Endothelial cell (in vitro differentiated cells): ENCODE results near the gene NYAP1. TPM values are rescaled to one million over a fixed set of nuclear protein-coding genes. Genes with fewer than 3 reads are reported as not detected.

ENCODE experiments used
- DNase-seq: peaks from one replicate; pipeline ENCODE4 v3.0.0; 2021; ENCODE audit warnings: low spot score
- H3K27ac Mint-ChIP-seq: one replicate; pipeline ENCODE4 v1.8.0; 2021; ENCODE audit warnings: mixed read lengths, inconsistent platforms; ENCODE audit not compliant: unreplicated experiment
- H3K27me3 Mint-ChIP-seq: one replicate; pipeline ENCODE4 v1.8.0; 2021; ENCODE audit warnings: mild to moderate bottlenecking, moderate library complexity, mixed read lengths, inconsistent platforms; ENCODE audit not compliant: unreplicated experiment
- H3K36me3 Mint-ChIP-seq: one replicate; pipeline ENCODE4 v1.8.0; 2021; ENCODE audit warnings: mild to moderate bottlenecking, low read depth, mixed read lengths, inconsistent platforms; ENCODE audit not compliant: unreplicated experiment
- H3K4me1 Mint-ChIP-seq: one replicate; pipeline ENCODE4 v1.8.0; 2021; ENCODE audit warnings: mild to moderate bottlenecking, mixed read lengths, inconsistent platforms; ENCODE audit not compliant: unreplicated experiment
- H3K4me3 Mint-ChIP-seq: one replicate; pipeline ENCODE4 v1.8.0; 2021; ENCODE audit warnings: mild to moderate bottlenecking, mixed read lengths, inconsistent platforms; ENCODE audit not compliant: unreplicated experiment
- H3K9me3 Mint-ChIP-seq: one replicate; pipeline ENCODE4 v1.8.0; 2021; ENCODE audit warnings: mixed read lengths, inconsistent platforms; ENCODE audit not compliant: unreplicated experiment
- total RNA-seq: library from RNA; stranded (reverse); fragmentation: NEBNext Ultra II Directional; extraction: Animal tissue kit (Norgen Biotek cat#: 25700); gene quantifications from one replicate; pipeline ENCODE4 v1.2.1, GENCODE V29; 2021; ENCODE audit not compliant: unreplicated experiment
- TF ChIP-seq, protein P1 (sequence below): fragments of 200-600 bp; sonication (generic); IDR thresholded peaks from one replicate; pipeline ENCODE4 v1.5.0; 2021; ENCODE audit warnings: antibody characterized with exemption; ENCODE audit not compliant: unreplicated experiment

The NYAP1 gene
- total RNA-seq, 1 donor from 2014 or later, result 2.2 TPM

DNA sequence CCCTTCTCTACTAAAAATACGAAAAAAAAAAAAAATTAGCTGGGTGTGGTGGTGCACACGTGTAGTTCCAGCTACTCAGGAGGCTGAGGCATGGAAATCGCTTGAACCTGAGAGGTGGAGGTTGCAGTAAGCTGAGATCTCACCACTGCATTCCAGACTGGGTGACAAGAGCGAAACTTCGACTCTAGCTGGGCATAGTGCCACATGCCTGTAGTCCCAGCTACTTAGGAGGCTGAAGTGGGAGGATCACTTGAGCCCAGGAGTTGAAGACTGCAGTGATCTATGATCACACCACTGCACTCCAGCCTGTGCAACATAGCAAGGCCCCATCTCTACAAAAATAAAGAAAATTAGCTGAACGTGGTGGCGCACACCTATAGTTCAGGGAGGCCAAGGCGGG lies 18.4 kb upstream of the NYAP1 start:
- DNase-seq, result no peak
- TF ChIP-seq, protein P1, sequence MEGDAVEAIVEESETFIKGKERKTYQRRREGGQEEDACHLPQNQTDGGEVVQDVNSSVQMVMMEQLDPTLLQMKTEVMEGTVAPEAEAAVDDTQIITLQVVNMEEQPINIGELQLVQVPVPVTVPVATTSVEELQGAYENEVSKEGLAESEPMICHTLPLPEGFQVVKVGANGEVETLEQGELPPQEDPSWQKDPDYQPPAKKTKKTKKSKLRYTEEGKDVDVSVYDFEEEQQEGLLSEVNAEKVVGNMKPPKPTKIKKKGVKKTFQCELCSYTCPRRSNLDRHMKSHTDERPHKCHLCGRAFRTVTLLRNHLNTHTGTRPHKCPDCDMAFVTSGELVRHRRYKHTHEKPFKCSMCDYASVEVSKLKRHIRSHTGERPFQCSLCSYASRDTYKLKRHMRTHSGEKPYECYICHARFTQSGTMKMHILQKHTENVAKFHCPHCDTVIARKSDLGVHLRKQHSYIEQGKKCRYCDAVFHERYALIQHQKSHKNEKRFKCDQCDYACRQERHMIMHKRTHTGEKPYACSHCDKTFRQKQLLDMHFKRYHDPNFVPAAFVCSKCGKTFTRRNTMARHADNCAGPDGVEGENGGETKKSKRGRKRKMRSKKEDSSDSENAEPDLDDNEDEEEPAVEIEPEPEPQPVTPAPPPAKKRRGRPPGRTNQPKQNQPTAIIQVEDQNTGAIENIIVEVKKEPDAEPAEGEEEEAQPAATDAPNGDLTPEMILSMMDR, result no peak
- no peak overlapping the region for H3K4me3 Mint-ChIP-seq

DNA sequence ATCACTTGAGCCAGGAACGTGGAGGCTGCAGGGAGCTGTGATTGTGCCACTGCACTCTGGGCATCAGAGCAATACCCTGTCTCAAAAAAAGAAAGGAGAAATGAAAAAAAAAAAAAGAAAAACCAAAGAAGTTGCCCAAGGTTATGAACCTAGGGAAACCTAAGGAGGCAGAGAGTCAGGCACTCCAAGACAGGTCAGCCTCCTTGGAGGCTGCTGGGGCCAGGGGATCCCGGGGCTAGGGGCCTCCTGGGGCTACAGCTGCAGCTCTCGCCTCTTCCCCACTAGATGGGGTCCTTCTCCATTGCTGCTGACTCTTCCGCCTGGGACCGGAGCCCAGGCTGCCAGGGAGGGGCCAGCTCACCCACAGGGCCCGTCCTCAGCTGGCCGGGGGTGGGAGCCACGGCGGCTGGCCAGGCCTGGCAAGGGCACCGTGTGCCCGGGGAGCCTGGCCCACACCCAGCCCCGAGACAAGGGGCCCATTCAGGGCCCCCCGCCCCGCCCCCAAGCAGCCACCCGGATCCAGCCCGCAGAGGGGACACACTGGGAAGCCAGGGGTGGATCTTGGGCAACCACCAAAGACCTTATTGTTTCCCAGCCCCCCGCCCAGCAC lies 17.9 kb upstream of the NYAP1 start:
- Mint-ChIP-seq H3K27me3 (peaks cover 4% of the 10 kb centered on the region), H3K36me3 (peaks cover 7% of the 10 kb centered on the region), H3K27ac (peak overlapping the region; percentile 30), H3K9me3 (no peaks in the 10 kb centered on the region), H3K4me3 (no peak overlapping the region), H3K4me1 (peaks cover 5% of the 10 kb centered on the region)
- TF ChIP-seq, protein P1, result peak; percentile 21
- peak; percentile 51 for DNase-seq

More for the DNA sequence above, 18.4 kb upstream of the NYAP1 start:
- Mint-ChIP-seq H3K9me3 (no peaks in the 10 kb centered on the region), H3K4me1 (peaks cover 5% of the 10 kb centered on the region), H3K27me3 (peaks cover 4% of the 10 kb centered on the region), H3K36me3 (peaks cover 7% of the 10 kb centered on the region), H3K27ac (peak overlapping the region; percentile 30)

DNA sequence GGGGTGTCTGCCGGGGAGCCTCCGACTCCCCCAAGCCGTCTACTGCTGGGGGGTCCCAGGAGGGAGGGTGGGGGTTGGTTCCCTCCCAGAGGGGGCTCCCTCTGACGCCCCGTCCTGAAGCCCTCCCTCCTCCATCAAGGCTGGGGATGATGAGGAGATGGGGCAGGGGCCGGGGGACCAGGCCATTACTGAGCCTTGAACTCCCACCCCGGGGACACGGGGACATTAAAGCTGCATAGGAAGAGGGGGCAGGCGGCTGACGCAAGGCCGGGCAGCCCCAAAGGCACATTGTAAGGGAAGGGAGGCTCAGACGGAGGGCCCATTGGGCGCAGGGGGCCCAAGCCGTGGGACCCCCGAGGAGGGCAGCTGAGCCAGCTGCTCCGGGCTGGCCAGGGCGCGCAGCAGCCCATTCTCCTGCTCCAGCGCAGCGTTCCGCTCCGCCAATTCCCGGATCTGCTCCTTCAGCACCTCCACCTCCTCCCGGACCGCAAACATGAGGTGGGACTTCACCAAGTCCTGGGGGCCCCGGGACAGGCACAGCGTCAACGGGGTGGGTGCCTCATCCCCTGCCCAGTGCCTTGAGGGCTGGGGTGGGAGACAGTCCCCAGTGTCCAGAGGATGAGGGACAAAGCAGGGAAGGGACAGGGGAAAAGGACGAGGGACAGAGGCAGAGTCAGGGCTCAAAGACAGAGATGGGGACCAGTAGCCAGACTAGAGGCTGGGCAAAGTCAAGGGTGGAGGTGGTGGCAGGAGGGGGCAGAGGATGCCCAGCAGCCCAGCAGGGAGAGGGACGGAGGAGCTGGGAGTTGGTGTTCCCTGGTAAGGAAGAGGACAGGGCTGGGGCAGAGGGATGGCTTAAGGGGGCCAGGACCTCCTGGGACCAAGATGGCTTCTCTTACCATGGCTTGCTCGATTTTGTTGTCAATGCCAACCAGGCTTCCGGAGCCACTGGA lies 16.8 kb upstream of the NYAP1 start:
- peaks cover 5% of the 10 kb centered on the region for H3K4me1 Mint-ChIP-seq
- H3K27ac Mint-ChIP-seq, result no peak overlapping the region
- TF ChIP-seq, protein P1, result no peak
- no peak for DNase-seq
- peaks cover 4% of the 10 kb centered on the region for H3K27me3 Mint-ChIP-seq
- peaks cover 5% of the 10 kb centered on the region for H3K36me3 Mint-ChIP-seq
- H3K9me3 Mint-ChIP-seq, result no peaks in the 10 kb centered on the region
- H3K4me3 Mint-ChIP-seq, result no peak overlapping the region

DNA sequence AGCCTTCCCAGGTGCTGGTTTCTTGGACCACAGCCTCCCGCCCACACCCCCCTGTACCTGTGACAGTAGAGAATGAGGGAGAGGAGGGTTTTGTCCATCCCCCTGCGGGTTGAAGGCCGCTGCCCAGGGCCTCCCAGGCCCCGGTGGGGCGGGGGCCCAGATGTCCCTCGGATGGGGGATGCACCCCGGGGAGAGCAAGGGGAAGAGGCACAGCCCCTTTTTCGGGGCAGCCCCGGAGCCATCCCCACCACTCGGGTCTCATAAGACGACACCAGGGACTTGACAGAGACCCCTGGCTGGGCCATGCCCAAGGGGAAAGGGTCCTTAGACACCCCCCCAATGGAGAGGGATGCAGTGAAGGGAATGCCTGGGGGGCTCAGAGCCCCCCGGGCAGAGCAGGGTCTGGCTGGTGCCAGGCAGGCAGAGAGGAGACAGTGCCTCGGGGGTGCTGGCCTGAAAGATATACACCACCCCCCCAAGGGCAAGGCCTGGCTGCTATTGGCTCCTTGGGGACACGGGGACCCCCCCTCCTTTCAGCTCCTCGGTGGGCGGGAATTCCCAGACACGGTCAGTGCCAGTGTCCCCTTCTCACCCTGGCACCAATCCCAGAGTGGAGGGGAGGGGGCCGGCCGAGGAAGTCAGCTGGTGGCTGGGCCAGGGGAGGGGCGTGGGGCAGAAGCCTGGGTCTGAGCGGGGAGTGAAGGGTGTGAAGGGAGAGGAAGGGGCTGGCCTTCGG lies 15.9 kb upstream of the NYAP1 start:
- H3K36me3 Mint-ChIP-seq, result peaks cover 4% of the 10 kb centered on the region
- no peaks in the 10 kb centered on the region for H3K9me3 Mint-ChIP-seq
- H3K27me3 Mint-ChIP-seq, result peaks cover 4% of the 10 kb centered on the region
- no peak for DNase-seq
- no peak overlapping the region for H3K4me3 Mint-ChIP-seq
- TF ChIP-seq, protein P1, result no peak
- peaks cover 5% of the 10 kb centered on the region for H3K4me1 Mint-ChIP-seq
- no peak overlapping the region for H3K27ac Mint-ChIP-seq
